Measurements from ENCODE around the gene CXXC5.

CXXC5 gene

DNA sequence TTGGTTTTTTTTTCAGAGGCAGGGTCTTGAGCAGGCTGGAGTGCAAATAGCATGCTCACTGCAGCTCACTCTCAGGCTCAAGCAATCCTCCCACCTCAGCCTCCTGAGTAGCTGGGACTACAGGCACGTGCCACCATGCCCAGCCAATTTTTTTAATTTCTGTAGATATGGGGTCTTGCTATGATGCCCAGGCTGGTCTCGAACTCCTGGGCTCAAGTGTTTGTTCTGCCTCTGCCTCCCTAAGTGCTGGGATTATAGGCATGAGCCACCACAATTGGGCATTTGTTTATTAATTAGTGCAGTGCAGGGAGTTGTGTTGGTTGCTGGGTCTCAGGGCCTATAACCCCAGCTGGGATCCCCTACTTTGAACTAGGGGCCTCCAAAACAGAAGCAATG is 47.0 kb downstream of the CXXC5 start:
- no peak for DNase-seq

DNA sequence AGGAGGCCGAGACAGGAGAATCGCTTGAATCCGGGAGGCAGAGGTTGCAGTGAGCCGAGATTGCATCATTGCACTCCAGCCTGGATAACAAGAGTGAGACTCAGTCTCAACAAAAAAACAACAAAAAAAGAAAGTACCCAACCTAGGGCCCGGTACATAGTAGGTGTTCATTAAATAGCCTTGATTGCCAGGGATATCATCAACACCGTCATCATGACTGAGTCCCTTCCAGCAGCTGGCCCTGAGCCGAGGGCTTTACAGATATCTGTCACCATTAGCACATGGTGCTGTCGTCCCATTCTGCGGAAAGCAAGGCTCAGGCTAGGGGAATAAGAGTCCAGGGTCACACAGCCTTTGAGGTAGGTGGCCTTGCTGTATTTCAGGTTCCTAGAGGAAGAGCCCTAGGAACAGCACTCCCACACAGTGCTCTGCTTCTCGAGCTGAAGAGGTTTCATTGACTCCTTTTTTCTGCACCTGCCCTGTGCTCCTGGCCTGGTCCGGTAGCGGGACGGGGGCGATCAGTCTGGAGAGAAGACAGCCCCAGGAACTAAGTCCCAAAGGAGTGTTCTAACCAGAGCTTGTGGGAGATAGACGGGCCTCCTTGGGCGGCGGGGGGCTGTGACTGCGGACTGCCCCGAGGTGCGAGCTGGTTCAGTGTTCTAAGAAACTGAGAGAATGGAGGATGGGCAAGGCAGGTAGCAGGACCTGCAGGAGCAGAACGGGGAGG is 48.2 kb downstream of the CXXC5 start:
- DNase-seq = no peak

DNA sequence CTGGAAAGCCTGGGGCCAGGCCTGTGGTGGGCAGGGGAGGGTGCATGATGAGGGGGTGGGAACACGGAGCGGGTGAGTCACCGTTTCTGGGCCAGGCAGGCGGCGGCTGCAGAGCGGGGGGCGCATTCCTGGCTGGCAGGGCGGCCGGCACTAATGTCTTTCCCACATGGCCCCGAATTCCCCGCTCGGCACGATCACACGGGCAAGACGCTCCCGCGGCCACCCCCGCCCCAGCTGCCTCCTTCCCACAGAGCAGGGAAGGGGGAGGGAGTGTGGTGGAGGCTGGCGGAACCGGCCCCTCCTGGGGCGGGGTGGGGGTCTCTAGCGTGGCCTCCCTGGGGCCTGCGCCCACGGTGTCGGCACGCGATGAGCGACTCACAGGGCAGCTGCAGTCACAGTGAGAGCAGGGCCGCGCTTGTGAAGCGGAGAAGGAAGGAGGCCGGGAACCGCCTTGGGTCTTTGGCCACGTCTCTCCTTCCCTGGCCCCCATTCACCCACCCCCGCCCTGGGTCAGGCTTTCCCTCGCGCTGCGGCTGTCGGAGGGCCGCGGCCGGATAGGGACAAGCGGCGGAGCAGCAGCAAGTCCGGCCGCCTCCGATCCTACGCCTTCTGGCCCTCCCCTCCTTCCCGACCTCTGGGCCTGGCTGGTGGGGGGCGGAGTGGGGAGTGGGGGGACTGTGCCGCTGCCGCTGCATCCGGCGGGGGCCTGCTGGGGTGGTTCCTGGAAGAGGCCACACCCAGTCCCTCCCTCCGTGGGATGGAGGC is 48.9 kb downstream of the CXXC5 start:
- no peak for DNase-seq

DNA sequence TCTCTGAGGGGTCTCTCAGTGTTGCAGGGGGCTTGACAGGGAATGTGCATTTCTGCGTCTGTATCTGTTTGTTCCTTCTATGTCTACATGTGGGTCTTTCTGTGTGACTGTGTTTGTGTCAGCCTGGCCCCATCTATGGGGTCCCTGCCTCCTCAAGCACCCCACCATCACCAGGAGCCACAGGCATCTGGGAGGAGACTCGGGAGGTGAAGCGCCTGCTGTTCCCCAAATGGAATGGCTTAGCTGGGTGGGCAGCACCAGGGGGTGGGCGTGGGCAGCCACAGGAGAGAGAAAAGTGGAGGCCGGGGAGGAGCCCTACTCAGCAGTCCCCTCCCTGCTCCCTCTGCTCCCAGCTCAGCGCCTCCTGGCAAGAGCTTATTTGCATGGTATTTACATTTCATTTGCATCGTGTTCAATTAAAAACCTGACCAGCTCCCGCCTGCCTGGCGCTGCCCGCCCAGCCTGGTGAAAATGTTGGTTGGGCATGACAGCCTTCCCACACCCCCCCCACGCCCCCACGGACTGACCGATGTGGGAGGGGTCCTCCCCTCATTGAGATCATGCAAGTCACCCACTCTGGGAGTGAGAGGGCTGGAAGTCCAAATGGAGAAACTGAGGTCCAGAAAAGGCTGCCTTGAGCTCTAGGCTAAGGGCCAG is 50.5 kb downstream of the CXXC5 start:
- DNase-seq = peak; percentile 46

DNA sequence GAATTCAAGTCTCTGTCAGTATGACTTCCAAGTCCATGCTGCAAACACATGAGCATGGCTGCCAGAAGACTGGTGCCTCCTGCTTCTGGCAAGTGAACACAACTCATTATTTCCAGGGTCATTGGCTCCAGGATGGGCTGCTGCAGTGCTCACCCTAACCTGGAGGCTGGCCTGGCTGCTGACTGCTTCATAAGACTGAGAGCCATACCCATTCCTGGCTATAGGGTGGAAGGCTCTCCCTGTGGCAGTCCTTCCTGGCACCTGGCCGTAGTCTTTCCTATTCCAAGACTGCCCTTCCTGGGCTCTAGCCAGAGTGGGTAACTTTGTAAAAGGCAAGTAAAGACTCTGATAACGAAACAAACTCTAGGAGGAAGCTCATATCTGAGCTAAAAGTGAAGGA is 51.2 kb downstream of the CXXC5 start:
- no peak for DNase-seq

DNA sequence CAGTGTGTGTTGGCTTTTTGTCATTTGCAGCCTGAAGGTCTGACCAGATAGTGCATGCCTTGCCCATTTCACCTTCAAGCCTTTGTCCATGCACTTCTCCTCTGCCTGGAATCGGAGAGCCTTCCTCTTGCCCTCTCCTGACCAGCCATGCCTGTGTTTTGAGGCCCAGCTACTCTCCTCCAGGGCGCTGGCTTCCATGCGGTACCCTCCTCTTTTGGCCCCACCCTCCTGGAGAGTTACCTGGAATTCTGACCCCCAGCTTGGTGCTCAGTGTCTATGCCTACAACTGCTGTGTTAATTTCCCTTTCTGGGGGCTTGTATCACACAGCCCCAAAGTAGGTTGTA is 52.5 kb downstream of the CXXC5 start:
- DNase-seq = no peak

DNA sequence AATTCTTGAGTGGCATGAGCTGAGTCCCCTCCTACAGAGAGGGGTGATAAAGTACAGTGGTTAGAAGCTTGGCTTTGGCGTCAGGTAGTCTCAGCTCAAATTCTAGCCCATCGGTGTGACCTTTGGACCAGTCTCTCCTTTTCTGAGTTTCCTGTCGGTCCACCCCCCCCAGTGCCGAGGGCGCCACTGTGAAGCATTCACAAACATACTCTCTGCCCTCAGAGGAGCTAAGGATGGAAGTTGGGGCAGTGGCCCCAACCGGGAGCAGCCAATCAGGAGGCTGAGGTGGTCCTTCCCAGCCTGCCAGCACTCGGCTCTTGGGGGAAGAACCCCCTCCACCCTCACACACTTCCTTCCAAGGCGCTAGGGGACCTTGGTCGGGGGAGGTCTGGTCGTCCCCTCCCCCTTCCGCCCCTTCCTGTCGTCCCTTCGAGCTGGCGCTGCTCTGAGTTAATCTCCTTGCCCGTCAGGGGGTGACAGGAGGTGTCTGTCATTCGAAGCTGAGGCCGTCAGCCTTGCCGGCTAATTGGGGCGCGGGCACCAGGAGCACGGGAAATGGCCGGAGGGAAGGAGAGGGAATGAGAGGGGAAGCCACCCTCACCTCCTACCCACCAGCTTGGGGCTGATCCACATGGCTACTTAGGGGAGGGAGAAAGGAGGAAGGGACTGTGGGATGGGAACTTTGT is 53.0 kb downstream of the CXXC5 start:
- no peak for DNase-seq

DNA sequence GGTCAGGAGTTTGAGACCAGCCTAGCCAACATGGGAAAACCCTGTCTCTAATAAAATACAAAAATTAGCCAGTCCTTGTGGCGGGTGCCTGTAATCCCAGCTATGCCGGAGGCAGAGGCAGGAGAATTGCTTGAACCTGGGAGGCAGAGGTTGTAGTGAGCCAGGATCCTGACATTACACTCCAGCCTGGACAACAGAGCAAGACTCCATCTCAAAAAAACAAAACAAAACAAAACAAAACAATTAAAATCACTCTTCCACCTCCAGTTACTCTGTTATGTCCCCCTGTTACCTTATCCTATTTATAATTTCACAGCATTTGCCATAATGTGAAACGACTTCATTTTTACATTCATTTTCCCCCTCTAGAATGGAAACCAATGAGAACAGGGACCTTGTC is 54.4 kb downstream of the CXXC5 start:
- no peak for DNase-seq

DNA sequence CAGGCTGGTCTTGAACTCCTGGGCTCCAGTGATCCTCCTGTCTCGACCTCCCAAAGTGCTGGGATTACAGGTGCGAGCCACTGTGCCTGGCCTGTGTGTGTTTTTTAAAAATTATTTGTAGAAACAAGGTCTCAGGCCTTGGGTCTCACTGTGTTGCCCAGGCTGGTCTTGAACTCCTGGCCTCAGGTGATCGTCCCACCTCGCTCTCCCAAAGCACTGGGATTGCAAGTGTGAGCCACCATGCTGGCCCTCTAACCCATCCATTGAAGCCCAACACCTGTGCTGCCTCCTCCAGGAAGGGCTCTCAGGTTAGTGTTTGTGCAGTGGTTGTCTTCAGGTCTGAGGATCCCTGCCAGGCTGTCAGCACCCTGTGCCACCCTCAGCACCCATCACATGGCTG is 56.6 kb downstream of the CXXC5 start:
- no peak for DNase-seq

DNA sequence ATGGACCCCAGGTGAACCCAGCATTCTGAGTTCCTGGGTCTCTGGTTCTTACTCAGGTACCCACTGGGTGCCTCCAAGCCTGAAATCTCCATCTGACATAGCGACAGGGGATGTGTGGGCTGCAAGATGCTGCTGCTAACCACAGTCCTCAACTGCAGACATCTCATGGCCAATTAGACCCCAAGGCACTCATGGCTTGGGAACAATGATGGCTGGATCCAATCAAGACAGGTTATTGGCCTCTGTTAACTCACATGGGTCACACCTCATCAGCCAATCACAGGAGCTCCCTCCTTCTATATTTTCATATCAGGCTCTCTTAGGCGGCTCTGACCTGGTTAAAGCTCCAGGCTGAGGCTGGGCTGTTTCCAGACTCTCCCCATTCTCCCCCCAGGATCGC is 57.0 kb downstream of the CXXC5 start:
- DNase-seq = no peak

DNA sequence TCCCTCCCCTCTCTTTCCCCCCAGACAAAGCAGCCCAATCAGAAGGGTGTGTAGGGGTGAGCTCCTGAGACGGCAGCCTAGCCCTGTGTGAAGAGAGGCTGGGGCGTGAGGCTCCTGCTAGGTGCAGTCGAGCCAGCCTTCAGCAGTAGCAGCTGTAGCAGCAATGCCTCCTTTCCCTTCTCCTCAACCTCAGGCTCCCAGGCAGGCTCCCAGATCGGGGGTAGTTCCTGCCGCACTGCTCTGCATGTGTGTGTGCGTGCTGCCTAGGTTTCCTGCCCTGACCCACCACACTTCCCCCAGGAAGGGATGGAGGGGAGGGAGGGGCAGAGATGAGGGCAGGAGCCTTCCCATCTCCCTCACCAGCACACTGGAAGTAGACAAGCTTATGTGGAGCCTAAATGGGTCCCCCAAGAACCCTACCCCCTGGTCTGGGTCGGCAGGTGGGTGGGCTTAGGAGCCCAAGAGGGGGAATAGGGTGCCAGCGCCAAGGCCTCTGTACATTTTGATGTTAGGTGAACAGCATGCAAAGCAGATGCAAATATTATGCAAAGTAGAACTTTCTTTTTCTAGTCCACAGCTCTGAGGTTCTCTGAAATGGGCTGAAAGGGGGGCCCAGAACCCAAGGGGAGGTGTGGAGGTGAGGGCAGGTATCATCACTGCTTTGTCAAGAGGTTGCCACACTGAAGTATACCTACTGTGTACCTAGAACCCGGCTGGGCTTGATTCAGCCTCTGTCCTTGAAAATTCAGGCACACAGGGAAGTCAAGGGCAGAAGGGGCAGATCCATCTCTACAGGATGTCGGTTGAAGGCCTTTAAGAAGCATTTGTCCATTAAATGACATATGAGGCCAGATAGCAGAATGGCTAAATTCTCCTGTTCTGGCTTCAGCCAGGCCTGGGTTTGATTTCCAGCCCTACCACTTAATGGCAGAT is 57.8 kb downstream of the CXXC5 start:
- DNase-seq = no peak

DNA sequence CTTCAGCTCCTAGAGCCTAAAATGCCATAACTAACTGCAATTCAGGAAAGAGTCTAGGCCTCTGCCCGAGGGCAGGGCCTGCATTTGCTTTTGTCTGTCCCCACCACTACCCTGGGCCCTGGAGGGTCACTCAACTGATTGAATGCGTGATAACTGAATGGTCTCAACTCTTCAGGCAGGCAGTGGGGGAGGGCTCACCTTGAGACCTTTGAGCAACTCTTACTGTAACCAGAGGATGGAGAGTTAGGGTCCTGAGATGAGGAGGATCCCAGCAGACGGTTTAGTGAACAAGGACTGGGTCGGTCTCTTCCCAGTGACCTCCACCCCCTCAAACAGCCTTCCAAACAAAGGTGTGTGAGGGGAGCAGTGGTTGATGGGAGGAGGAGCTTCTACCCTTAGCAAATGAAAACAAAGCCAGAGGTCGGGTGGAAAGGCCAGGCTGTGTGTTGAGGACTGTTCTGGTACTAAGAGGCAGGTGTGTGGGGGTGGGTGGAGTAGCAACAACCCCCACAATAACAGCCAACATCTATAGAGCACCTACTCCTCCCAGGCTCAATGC is 59.4 kb downstream of the CXXC5 start:
- DNase-seq = no peak

DNA sequence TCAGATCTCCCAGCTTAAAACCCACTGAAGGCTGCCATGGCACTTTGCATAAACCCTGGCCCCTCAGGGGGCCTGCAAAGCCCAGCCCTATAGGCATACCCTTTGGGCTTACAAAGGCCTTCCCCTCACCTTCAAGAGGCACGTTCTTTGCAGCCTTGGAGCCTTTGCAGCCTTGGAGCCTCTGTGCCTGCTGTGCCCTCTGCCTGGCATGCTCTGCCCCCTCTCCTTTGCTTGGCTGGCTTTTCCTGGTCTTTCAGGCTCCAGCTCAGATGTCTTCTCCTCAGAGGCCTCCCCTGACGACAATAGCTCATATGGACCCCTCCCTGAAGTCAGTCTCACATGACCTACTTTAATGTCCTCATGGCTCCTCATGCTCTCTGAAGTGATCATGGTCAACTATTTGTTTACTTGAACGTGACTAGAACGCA is 60.3 kb downstream of the CXXC5 start:
- DNase-seq = no peak

DNA sequence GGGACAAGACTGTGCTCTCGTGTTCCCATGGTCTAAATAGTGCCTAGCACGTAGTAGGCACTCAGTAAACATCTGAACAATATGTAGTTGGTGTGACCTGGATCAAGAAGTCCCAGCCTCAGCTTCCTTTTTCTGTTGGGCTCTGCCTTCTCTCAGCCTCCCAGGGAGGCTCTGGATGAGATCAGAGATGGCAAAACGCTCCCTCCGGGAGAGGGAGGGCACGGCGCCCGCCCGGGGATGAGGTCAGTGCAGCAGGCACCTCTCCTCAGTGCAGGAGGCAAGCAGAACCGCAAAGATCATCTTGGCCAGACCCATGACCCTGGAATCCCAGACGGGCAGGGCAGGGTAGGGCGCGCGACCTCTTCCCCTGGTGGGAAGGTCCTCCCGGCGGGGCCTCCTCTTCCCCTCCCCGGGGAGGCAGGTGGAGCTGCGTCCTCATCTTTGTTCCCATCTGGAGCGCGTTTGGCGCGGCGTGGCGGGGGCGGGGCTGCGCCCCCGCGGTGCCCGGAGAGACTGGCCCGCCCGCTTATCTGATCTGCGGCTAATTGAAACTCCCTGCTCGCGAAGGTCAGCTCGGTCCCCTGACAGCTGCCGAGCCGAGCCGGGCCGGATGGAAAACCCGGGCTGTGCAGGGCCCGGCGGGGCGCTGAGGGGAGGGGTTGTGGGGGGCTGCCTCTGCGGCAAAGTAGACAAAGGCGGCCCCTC is 60.9 kb downstream of the CXXC5 start:
- no peak for DNase-seq

DNA sequence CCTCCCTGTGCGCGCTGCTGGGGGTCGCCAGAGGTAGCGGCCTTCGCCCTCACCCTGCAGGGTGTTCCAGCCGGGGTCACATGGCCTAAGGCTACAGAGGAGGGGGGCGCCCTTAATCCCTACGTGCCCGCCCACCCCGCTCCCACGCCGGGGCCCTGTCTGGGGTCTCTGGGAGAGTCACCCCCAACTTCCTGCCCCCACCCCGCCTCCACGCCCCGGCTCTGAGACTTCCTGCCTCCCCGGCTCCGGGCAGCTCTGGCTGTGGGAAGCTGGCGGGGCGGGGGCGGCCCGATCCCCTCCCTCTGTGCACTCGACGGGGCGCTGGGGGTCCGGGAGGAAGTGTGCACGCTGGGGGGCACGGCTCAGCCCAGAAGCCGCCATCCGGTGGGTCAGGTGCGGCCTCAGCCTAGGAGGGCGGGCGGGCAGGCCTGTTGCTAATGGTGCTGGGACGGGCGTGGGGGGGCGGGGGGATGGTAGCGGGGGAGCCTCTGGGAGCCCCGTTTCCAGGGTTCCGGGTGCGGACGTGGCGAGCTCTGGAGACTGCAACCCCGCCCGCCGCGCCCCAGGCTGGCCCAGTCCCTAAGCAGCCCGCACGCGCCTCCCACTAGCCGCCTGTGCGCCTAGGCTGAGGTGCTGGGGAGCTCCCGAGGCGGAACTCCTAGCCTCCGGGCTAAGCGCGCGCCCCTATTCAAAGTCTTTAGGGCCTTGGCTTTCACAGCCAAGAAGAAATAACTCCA is 61.6 kb downstream of the CXXC5 start:
- DNase-seq = no peak

DNA sequence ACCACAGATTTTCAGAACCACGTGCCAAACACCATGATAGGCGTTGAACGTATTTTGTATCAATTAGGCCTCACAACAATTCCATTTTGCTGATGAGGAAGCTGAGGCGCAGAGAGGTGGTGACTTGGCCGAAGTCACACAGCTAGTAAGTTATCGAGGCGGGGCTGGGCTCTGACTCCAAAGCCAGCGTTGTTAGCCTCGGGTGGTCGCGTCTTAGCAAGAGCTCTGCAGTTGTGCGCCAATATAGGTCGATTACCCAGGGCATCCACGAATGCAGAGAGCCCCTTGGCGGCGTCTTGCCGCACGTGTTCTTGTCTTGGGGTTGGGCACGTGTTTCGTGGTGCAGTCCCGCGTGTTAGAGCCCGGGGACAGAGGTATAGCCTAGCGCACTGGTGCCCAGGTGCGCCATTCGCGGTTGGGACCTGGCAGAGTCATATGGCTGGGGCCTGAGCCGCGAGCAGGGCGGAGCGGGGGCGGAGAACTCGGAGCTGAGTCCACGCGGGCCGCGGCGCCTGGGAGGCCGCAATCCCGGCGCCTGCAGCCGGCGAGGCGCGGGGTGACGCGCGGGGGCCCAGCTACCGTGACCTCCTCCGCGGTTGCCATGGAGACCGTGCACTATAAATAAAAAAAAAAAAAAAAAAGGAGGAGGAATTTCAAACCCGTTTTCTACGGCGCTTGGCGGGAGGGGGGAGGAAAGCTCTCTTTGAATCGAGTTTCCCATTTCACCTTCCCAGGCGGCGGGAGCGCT is 62.3 kb downstream of the CXXC5 start:
- DNase-seq = peak; percentile 83

DNA sequence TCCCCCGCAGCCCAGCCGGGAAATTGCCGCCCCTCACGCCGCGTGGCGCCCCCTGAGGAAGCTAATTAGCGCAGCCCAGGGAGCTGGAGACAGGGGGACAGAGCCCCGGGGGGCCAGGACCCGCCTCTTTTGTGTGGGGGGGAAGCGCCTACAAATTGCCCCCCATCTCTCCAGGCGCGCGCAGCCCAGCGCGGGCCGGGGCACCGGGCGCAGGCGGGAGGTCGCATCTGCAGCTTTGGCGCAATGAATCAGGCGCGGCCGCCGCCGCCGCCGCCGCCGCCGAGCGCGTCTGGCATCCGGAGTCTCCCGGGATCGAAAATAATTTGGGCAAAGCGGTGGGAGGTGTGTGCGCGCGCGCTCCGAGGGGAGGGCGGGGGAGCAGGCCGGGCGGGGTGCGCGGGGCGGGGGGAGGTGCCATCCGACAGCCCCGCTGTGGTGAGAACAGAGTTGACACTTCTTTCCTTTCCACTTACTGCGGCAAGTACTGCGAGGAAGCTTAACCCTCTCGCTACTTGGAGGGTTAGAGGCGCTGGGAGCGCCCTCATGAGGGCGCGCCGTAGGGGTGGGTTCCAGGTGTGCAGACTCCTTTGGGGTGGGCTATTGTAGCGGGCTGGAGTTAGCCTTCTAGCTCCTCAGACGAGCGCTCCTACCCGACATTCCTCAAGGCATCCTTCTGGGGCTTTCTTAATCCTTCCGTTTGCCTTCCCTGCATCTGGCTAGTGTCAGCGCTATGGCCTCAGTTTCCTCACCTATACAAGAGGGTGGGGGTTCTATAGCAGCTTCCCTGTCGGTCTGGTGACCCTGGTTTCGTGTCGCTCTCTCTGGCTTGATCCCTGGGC is 63.1 kb downstream of the CXXC5 start:
- peak; percentile 74 for DNase-seq

DNA sequence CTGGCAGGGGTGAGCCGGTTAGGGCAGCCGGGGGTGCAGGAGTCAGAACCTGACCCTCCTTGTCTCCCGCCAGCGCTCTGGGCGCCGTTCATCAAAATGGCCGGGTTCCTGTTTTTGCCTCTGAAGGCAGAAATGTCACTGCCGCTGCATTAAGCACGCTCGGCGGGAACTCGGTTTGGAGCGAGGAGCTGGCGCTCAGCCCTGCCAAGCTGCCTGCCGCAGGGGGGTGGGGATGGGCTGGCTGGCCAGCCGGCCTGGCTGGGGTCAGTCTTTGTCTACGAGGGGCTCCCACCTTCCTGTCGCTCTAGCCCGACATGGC is 63.7 kb downstream of the CXXC5 start:
- DNase-seq = no peak

DNA sequence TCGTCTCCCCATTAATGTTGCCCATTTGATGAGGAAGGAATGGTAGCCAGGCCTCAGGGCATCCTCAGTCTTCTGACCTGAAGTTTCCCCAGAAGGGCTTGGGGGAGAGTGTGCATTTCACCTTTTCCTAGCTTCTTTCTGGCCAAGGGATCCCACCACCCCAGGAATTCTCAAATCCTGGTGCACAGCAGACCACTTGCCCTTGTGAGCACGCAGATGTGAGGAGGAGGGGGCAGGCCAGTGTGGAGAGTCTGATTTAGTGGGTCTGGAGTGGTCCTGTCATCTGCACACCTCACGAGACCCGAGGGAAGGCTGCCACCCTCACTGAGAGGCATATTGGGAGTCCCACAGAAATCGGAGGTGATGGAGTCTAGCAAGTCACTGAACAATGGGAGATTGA is 64.3 kb downstream of the CXXC5 start:
- no peak for DNase-seq
